ENCODE data around the gene KCNG2.

The KCNG2 gene

GRCh38 chr18:79912994-79913831, 115.5 kb downstream of the KCNG2 start:
- DNase-seq, result no peak

- no peak for DNase-seq
These were observed 116.9 kb downstream of the KCNG2 start for GRCh38 chr18:79914614-79915160.

- no peak for DNase-seq
These were observed 117.7 kb downstream of the KCNG2 start for GRCh38 chr18:79915161-79916127.

- no peak for DNase-seq
These were observed 118.4 kb downstream of the KCNG2 start for GRCh38 chr18:79916128-79916494.

GRCh38 chr18:79916546-79917168, 118.9 kb downstream of the KCNG2 start:
- no peak for DNase-seq

GRCh38 chr18:79917169-79917852, 119.6 kb downstream of the KCNG2 start:
- no peak for DNase-seq

DNA sequence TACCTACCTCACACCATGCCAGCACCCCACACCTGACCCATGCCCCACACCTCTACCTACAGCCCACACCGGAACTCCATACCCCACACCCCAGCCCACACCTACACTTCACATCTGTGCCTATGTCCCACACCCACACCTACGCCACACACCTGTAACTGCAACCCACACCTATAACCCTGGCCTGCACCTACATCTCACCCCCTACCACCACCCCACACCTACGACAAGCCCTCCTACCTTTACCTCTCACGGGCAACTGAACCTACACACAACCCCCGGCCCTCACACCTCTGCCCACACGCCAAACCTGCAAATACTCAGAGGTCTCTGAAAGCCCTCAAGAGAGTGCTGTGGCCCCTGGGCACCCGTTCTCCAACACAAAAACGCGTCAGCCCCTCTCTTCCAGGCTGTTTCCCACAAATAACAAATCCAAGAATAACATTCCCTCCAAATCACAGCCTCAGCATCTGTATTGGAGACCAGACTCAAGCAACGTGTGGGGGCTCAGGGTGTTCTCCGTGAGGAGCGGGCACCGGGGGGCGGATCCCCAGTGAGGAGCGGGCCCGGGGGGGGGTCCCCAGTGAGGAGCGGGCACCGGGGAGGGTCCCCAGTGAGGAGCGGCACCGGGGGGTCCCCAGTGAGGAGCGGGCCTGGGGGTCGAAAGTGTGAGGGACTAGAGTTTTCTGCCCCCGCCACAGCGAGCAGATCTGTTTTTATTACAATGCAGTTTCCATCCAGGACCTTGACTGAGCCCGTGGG, 120.3 kb downstream of the KCNG2 start:
- no peak for DNase-seq

GRCh38 chr18:79918615-79919011, 120.9 kb downstream of the KCNG2 start:
- DNase-seq, result no peak

GRCh38 chr18:79919089-79919488, 121.4 kb downstream of the KCNG2 start:
- no peak for DNase-seq

DNA sequence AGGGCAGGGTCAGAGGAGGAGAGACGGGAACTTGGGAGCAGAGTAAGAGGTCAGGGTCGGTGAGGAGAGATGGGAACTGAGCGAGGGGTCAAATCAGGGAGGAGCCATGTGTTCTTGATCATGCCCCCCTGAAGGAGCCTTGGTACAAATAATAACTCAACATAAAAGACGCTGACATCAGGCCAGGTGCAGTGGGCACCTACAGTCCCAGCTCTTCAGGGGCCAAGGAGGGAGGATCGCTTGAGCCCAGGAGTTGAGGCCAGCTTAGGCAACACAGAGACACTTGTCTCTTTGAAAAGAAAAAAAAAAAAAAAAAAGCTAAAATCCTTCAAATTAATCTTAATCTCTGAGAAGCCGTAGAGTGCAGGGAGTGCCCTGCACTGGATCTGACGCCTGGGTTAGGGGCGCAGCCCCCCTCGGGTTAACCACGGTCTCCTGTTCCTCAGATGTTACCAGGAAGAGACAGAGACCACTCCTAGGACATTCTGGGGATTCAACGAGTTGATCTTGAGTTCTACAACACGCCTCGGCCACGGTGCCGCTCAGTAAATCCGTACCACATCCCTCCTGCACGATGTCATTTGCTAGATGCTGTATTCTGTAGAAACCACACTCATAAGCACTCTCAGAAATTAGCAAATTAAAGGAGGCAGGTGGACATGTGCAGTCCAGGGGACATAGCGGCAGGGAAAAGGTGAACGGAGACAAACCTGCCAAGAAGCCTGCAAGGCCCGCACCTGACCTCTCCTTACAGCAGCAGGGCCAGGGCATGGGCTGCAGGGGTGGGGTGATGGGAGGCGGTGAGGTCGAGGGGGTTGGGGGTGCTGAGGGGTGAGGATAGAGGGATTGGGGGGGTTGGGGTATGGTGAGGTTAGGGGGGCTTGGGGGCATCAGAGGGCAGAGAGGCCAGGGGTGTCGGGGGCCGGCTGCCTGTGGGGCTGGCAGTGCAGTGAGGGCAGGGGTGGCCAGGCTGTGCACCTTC, 124.5 kb downstream of the KCNG2 start:
- no peak for DNase-seq

- no peak for DNase-seq
These were observed 125.3 kb downstream of the KCNG2 start for GRCh38 chr18:79922971-79923411.

GRCh38 chr18:79923896-79924585, 126.3 kb downstream of the KCNG2 start:
- no peak for DNase-seq

- DNase-seq, result no peak
These were observed 127.3 kb downstream of the KCNG2 start for GRCh38 chr18:79924814-79925731.

- DNase-seq, result no peak
These were observed 128.6 kb downstream of the KCNG2 start for GRCh38 chr18:79926306-79926705.

DNA sequence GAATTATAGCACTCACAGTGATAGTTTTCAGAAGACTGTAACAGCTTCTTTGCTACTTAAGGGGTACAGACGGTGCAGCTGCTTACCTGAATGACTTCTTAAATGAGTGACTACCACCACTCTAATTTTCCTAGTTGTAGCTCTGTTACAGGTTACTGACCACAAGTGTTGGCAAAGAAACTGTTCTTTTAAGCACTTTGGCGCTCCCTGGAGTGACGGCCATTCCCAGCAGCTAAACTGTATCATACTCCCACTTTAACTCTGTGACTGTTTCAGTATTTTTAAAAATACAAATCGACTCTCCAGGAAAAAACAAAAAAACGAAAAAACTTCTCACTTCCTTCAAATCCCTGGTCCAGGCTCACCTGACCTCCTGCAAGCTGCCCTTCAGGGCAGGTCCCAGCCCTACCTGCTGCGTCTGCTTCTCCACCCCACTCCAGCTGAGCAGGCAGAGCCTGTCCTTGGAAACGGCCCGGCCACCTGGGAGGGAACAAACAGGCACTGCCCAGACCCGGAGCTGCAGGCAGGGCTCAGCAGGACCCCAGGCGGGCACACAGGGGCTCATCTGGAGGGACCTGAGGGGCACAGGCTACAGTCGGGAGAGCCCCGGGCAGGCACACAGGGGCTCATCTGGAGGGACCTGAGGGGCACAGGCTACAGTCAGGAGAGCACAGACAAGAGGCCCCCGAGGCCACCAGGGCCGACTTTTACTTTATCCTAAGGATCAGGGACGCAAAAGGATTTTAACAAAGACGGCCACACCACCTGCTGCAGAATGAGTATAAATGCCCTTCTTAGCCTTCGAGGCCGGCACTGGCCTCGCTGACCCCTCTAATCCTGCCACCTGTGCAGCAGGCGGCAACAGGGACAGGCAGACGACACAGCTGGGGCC, 129.2 kb downstream of the KCNG2 start:
- no peak for DNase-seq

GRCh38 chr18:79927607-79928562, 130.1 kb downstream of the KCNG2 start:
- no peak for DNase-seq
